HepG2 (cell line): ENCODE data around the gene SYNGAP1. TPM values are rescaled to one million over a fixed set of nuclear protein-coding genes. Genes with fewer than 3 reads are reported as not detected.

Source experiments
- ATF7 ChIP-seq, 2 experiments: fragments of 450-650 bp in 1 of 2; sonication (generic) in 1 of 2; formaldehyde crosslinking in 1 of 2; IDR thresholded peaks; 2 replicates each; pipeline versions ENCODE4 v1.4.0 to v1.6.1; 2016 to 2020; ENCODE audit warnings: antibody characterized with exemption in 1 of 2, mild to moderate bottlenecking in 1 of 2, missing genetic modification reagents in 1 of 2
- GMEB1 ChIP-seq: sonication (generic); formaldehyde crosslinking; IDR thresholded peaks from 2 replicates; pipeline ENCODE4 v1.5.1; 2020; ENCODE audit warnings: missing genetic modification reagents, mild to moderate bottlenecking, borderline replicate concordance
- NCOA2 ChIP-seq: sonication (generic); formaldehyde crosslinking; IDR thresholded peaks from 2 replicates; pipeline ENCODE4 v1.8.0; 2022; ENCODE audit warnings: inconsistent platforms
- PRDM10 ChIP-seq: sonication (generic); formaldehyde crosslinking; IDR thresholded peaks from 2 replicates; pipeline ENCODE4 v1.4.0; 2020; ENCODE audit warnings: low read depth, missing genetic modification reagents
- RAD21 ChIP-seq: fragments of 450-650 bp; formaldehyde crosslinking; IDR thresholded peaks from 2 replicates; pipeline ENCODE4 v1.5.0; 2020; ENCODE audit warnings: mild to moderate bottlenecking
- SP1 ChIP-seq, 2 experiments: fragments of 450-650 bp in 1 of 2; sonication (generic) in 1 of 2; formaldehyde crosslinking in 1 of 2; IDR thresholded peaks; 2 replicates each; pipeline versions ENCODE4 v1.4.0 to v1.6.1; 2016 to 2020; ENCODE audit warnings: missing genetic modification reagents in 1 of 2
- TAF15 ChIP-seq: fragments of 200-400 bp; formaldehyde crosslinking; IDR thresholded peaks from one replicate; pipeline ENCODE4 v1.6.1; 2018; ENCODE audit warnings: mild to moderate bottlenecking, low read depth, low read length; ENCODE audit not compliant: poor library complexity, severe bottlenecking
- UBTF ChIP-seq: sonication (generic); formaldehyde crosslinking; IDR thresholded peaks from 2 replicates; pipeline ENCODE4 v1.4.0; 2020; ENCODE audit warnings: mild to moderate bottlenecking, missing genetic modification reagents
- ZBTB42 ChIP-seq: sonication (generic); formaldehyde crosslinking; IDR thresholded peaks from 2 replicates; pipeline ENCODE4 v1.5.0; 2020; ENCODE audit warnings: mild to moderate bottlenecking, missing genetic modification reagents
- ZFP91 ChIP-seq: sonication (generic); formaldehyde crosslinking; IDR thresholded peaks from 2 replicates; pipeline ENCODE4 v1.9.0; 2022; ENCODE audit warnings: missing genetic modification reagents, mild to moderate bottlenecking, borderline replicate concordance
- ZNF296 ChIP-seq: sonication (generic); formaldehyde crosslinking; conservative IDR thresholded peaks from 2 replicates; pipeline ENCODE4 v1.5.0; 2020; ENCODE audit warnings: mild to moderate bottlenecking, missing genetic modification reagents
- ZNF652 ChIP-seq: IDR thresholded peaks from 2 replicates; pipeline ENCODE4 v1.6.1; 2016; ENCODE audit warnings: low read depth, borderline replicate concordance
- ZSCAN12 ChIP-seq: sonication (generic); formaldehyde crosslinking; IDR thresholded peaks from 2 replicates; pipeline ENCODE4 v1.9.0; 2021; ENCODE audit warnings: mild to moderate bottlenecking, missing genetic modification reagents
- polyA plus RNA-seq, 8 experiments: library from polyadenylated mRNA; depleted of rRNA in 3 of 8; stranded (reverse) in 7 of 8; unstranded in 1 of 8; fragments of >200 nt; fragmentation: Illumina TruSeq in 4 of 8; extraction: Trizol in 4 of 8; gene quantifications; 2 replicates each; pipeline versions ENCODE4 v1.2.1 to v1.2.3, GENCODE V29; 2011 to 2016; ENCODE audit warnings: low read depth in 4 of 8, missing spikeins in 1 of 8, mixed read lengths in 1 of 8; ENCODE audit not compliant: insufficient read depth in 1 of 8
- total RNA-seq, 5 experiments: library from RNA; depleted of rRNA; stranded (reverse); fragments of >200 nt; fragmentation: Illumina TruSeq; extraction: Trizol; gene quantifications; 2 replicates each; pipeline ENCODE4 v1.2.3, GENCODE V29; 2016; ENCODE audit warnings: low read depth in 1 of 5
- TF ChIP-seq, protein P1 (sequence below): sonication (generic); formaldehyde crosslinking; IDR thresholded peaks from 2 replicates; pipeline ENCODE4 v1.8.0; 2022; ENCODE audit warnings: mild to moderate bottlenecking, missing genetic modification reagents, moderate library complexity
- TF ChIP-seq, protein P2 (sequence below): sonication (generic); formaldehyde crosslinking; IDR thresholded peaks from 2 replicates; pipeline ENCODE4 v1.9.0; 2021; ENCODE audit warnings: missing genetic modification reagents, borderline replicate concordance

SYNGAP1 gene
- total and polyA plus RNA-seq, 2 of the 13 experiments (the other 11 are each of a cell fraction or from before 2014, with no cell fraction given) = 0.75 to 1.1 TPM

DNA sequence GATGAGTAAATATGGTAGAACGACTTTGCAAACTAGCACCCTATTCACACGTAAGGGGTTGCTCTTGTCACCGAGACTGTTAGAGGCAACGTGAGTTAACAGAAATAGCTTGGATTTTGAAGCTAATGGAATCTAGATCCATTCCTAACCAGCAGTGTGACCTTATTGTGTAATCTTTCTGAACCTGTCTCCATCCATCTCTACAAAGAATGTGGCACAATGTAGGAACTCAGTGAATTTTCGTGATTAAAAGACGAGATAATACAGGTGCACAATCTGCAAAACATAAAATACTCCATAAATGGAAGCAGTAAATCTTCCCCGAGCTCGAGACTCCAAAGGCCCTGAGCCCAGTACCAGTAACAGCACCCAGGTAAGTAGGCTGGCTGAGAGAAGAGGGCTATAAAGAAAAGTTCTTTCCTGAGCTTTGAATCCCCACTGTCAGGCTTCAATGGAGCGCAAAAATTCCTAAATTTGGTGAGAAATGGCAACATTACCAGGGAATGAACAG, 29.0 kb upstream of the SYNGAP1 start (continued):
- no peak for TF ChIP-seq GMEB1 (CRISPR knock-in tag)
- no peak for TF ChIP-seq PRDM10
- TF ChIP-seq, protein P1, sequence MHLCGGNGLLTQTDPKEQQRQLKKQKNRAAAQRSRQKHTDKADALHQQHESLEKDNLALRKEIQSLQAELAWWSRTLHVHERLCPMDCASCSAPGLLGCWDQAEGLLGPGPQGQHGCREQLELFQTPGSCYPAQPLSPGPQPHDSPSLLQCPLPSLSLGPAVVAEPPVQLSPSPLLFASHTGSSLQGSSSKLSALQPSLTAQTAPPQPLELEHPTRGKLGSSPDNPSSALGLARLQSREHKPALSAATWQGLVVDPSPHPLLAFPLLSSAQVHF (CRISPR knock-in tag) = no peak
- no peak for TF ChIP-seq ZFP91 (CRISPR knock-in tag)
- TF ChIP-seq, protein P2, sequence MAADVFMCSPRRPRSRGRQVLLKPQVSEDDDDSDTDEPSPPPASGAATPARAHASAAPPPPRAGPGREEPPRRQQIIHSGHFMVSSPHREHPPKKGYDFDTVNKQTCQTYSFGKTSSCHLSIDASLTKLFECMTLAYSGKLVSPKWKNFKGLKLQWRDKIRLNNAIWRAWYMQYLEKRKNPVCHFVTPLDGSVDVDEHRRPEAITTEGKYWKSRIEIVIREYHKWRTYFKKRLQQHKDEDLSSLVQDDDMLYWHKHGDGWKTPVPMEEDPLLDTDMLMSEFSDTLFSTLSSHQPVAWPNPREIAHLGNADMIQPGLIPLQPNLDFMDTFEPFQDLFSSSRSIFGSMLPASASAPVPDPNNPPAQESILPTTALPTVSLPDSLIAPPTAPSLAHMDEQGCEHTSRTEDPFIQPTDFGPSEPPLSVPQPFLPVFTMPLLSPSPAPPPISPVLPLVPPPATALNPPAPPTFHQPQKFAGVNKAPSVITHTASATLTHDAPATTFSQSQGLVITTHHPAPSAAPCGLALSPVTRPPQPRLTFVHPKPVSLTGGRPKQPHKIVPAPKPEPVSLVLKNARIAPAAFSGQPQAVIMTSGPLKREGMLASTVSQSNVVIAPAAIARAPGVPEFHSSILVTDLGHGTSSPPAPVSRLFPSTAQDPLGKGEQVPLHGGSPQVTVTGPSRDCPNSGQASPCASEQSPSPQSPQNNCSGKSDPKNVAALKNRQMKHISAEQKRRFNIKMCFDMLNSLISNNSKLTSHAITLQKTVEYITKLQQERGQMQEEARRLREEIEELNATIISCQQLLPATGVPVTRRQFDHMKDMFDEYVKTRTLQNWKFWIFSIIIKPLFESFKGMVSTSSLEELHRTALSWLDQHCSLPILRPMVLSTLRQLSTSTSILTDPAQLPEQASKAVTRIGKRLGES = no peak
- TF ChIP-seq RAD21 (CRISPR knock-in tag) = no peak
- no peak for TF ChIP-seq NCOA2 (CRISPR knock-in tag)
- no peak for TF ChIP-seq UBTF (CRISPR knock-in tag)
- TF ChIP-seq SP1 (IDR thresholded peaks at IDR 0.05) = no peak
- no peak for TF ChIP-seq SP1 (CRISPR knock-in tag; IDR thresholded peaks at IDR 0.05)
- TF ChIP-seq ZNF652 (CRISPR knock-in tag) = no peak
- no peak; the same call in 1 of the 2 replicates for TF ChIP-seq ZNF296 (CRISPR knock-in tag)
- 0 out of 2 replicates have a peak, but pooled peaks have one; percentile 14 for TF ChIP-seq ZBTB42 (CRISPR knock-in tag)
- TF ChIP-seq ZSCAN12 (CRISPR knock-in tag) = no peak
- no peak for TF ChIP-seq TAF15
- no peak for TF ChIP-seq ATF7 (IDR thresholded peaks at IDR 0.05)
- no peak for TF ChIP-seq ATF7 (CRISPR knock-in tag; IDR thresholded peaks at IDR 0.05)
